GM19099 (cell line): Measurements from ENCODE around the gene INO80D.

Experiments used
- POLR2A ChIP-seq: IDR thresholded peaks from 3 replicates; pipeline ENCODE4 v1.6.1; 2011; ENCODE audit warnings: low read depth; ENCODE audit not compliant: insufficient read length; ENCODE audit errors: extremely low read depth

The INO80D gene

GRCh38 chr2:206085742-206086445 is at the start of gene INO80D:
Gene INO80D (minus strand): TSS chr2:206086174. CDS start chr2:206063016, 23,158 bp downstream.
- peak; percentile 85 for TF ChIP-seq POLR2A

GRCh38 chr2:206127656-206128055 is 41.7 kb upstream of the INO80D start:
- no peak for TF ChIP-seq POLR2A

GRCh38 chr2:206125901-206126300 is 39.9 kb upstream of the INO80D start:
- no peak for TF ChIP-seq POLR2A

GRCh38 chr2:206116278-206116677 is 30.3 kb upstream of the INO80D start:
- no peak for TF ChIP-seq POLR2A

GRCh38 chr2:206115026-206115578 is 29.1 kb upstream of the INO80D start:
- TF ChIP-seq POLR2A, result no peak

GRCh38 chr2:206112846-206113547 is 27.0 kb upstream of the INO80D start:
- TF ChIP-seq POLR2A, result no peak

- no peak for TF ChIP-seq POLR2A
These were observed 26.1 kb upstream of the INO80D start for GRCh38 chr2:206112108-206112507.

GRCh38 chr2:206108713-206109112 is 22.7 kb upstream of the INO80D start:
- TF ChIP-seq POLR2A, result no peak

GRCh38 chr2:206105541-206105940 is 19.6 kb upstream of the INO80D start:
- TF ChIP-seq POLR2A, result no peak

GRCh38 chr2:206105038-206105437 is 19.1 kb upstream of the INO80D start:
- TF ChIP-seq POLR2A, result no peak

GRCh38 chr2:206098471-206098870 is 12.5 kb upstream of the INO80D start:
- TF ChIP-seq POLR2A, result no peak

GRCh38 chr2:206096876-206097275 is 10.9 kb upstream of the INO80D start:
- no peak for TF ChIP-seq POLR2A

GRCh38 chr2:206095536-206096332 is 9.8 kb upstream of the INO80D start:
- TF ChIP-seq POLR2A, result no peak

GRCh38 chr2:206092297-206092696 is 6.3 kb upstream of the INO80D start:
- TF ChIP-seq POLR2A, result no peak

GRCh38 chr2:206088248-206088647 is 2.3 kb upstream of the INO80D start:
- no peak for TF ChIP-seq POLR2A
